ENCODE measurements around the gene KRT28.

GRCh38 chr17:40830085-40830776 is 30.5 kb upstream of the KRT28 start:
- TF ChIP-seq CTCF (IDR thresholded peaks at IDR 0.05; ENCODE audit: low read depth, low read length) (no peak), EZH2phosphoT487 (IDR thresholded peaks at IDR 0.05; ENCODE audit: low read depth) (no peak)
